Neural progenitor cell (in vitro differentiated cells): ENCODE measurements around the gene GNG7. TPM values are rescaled to one million over a fixed set of nuclear protein-coding genes. Genes with fewer than 3 reads are reported as not detected.
A peak's percentile ranks its signal among the peaks of the same experiment; 100 is the strongest.

Experiments
- DNase-seq: peaks from one replicate; pipeline ENCODE4 v3.0.0-alpha.2; 2016; ENCODE audit warnings: low spot score
- H2AFZ ChIP-seq: fragments of 200-600 bp; sonication (generic); replicated peaks from 2 replicates; pipeline ENCODE4 v1.6.1; 2016; ENCODE audit warnings: antibody characterized with exemption
- H3F3A ChIP-seq: fragments of 200-600 bp; sonication (generic); 2 replicates; pipeline ENCODE4 v1.6.1; 2016; ENCODE audit warnings: antibody characterized with exemption, low read depth
- H3K27ac ChIP-seq: fragments of 200-600 bp; sonication (generic); 2 replicates; pipeline ENCODE4 v1.5.1; 2016; ENCODE audit warnings: mild to moderate bottlenecking
- H3K27me3 ChIP-seq: fragments of 200-600 bp; sonication (generic); 2 replicates; pipeline ENCODE4 v1.6.1; 2016; ENCODE audit warnings: mild to moderate bottlenecking, moderate library complexity
- H3K36me3 ChIP-seq: fragments of 200-600 bp; sonication (generic); 2 replicates; pipeline ENCODE4 v1.5.1; 2016
- H3K4me1 ChIP-seq: fragments of 200-600 bp; sonication (generic); 2 replicates; pipeline ENCODE4 v1.6.1; 2016; ENCODE audit warnings: mixed run types
- H3K4me2 ChIP-seq: fragments of 200-600 bp; sonication (generic); 2 replicates; pipeline ENCODE4 v1.6.1; 2016
- H3K4me3 ChIP-seq: fragments of 200-600 bp; sonication (generic); 2 replicates; pipeline ENCODE4 v1.5.1; 2016
- H3K79me2 ChIP-seq: fragments of 200-600 bp; sonication (generic); 2 replicates; pipeline ENCODE4 v1.6.1; 2016; ENCODE audit warnings: low read depth
- H3K9ac ChIP-seq: fragments of 200-600 bp; sonication (generic); 2 replicates; pipeline ENCODE4 v1.6.1; 2016
- H3K9me3 ChIP-seq: fragments of 200-600 bp; sonication (generic); 2 replicates; pipeline ENCODE4 v1.5.1; 2016; ENCODE audit warnings: low read depth
- H4K20me1 ChIP-seq: fragments of 200-600 bp; sonication (generic); 2 replicates; pipeline ENCODE4 v1.6.1; 2016; ENCODE audit warnings: low read depth
- H3K27ac Mint-ChIP-seq: 3 replicates; pipeline ENCODE4 v1.8.0; 2021; ENCODE audit warnings: mixed read lengths
- H3K27me3 Mint-ChIP-seq: 2 replicates; pipeline ENCODE4 v1.8.0; 2022; ENCODE audit warnings: low read depth, mild to moderate bottlenecking, inconsistent platforms, moderate library complexity, mixed read lengths; ENCODE audit not compliant: insufficient read depth
- H3K36me3 Mint-ChIP-seq: 3 replicates; pipeline ENCODE4 v1.8.0; 2021; ENCODE audit warnings: mixed read lengths
- H3K4me1 Mint-ChIP-seq: 3 replicates; pipeline ENCODE4 v1.8.0; 2021; ENCODE audit warnings: mixed read lengths
- H3K4me3 Mint-ChIP-seq: 3 replicates; pipeline ENCODE4 v1.8.0; 2021; ENCODE audit warnings: mild to moderate bottlenecking, moderate library complexity, mixed read lengths
- H3K9me3 Mint-ChIP-seq: 3 replicates; pipeline ENCODE4 v1.8.0; 2020; ENCODE audit warnings: mixed read lengths
- CTCF ChIP-seq: fragments of 200-600 bp; sonication (generic); IDR thresholded peaks from 2 replicates; pipeline ENCODE4 v1.5.1; 2017; ENCODE audit warnings: antibody characterized with exemption, mild to moderate bottlenecking
- EZH2 ChIP-seq: fragments of 200-600 bp; sonication (generic); IDR thresholded peaks from 2 replicates; pipeline ENCODE4 v1.6.1; 2017; ENCODE audit warnings: antibody characterized with exemption, mild to moderate bottlenecking, moderate library complexity
- EZH2phosphoT487 ChIP-seq: fragments of 200-600 bp; sonication (generic); IDR thresholded peaks from 2 replicates; pipeline ENCODE4 v1.6.1; 2017; ENCODE audit warnings: antibody characterized with exemption
- total RNA-seq: library from RNA; depleted of rRNA; stranded (reverse); fragments of >200 nt; gene quantifications from 2 replicates; pipeline ENCODE4 v1.2.3, GENCODE V29; 2015; ENCODE audit warnings: low replicate concordance

The GNG7 gene
- total RNA-seq, 1 donor from 2014 or later: 7.0 TPM

GRCh38 chr19:2726160-2726855, 23.8 kb upstream of the GNG7 start:
- Mint-ChIP-seq H3K36me3 (no peaks in the 10 kb centered on the region), H3K4me1 (peaks cover 10% of the 10 kb centered on the region), H3K27ac (no peak overlapping the region), H3K9me3 (no peaks in the 10 kb centered on the region), H3K27me3 (peaks cover 10% of the 10 kb centered on the region), H3K4me3 (no peak overlapping the region)
- H3K9me3 ChIP-seq: no peaks in the 10 kb centered on the region
- H3K4me2 ChIP-seq: peak overlapping the region; percentile 42
- H3K9ac ChIP-seq: no peak overlapping the region
- peaks cover 4% of the 10 kb centered on the region for H4K20me1 ChIP-seq
- TF ChIP-seq EZH2 (no peak), EZH2phosphoT487 (no peak), CTCF (no peak)
- no peak for DNase-seq
- peaks cover 52% of the 10 kb centered on the region for H3K27me3 ChIP-seq
- no peak overlapping the region for H3K27ac ChIP-seq
- no peak overlapping the region for H2AFZ ChIP-seq
- no peaks in the 10 kb centered on the region for H3K36me3 ChIP-seq
- H3F3A ChIP-seq: no peaks in the 10 kb centered on the region
- peaks cover 4% of the 10 kb centered on the region for H3K4me1 ChIP-seq
- no peak overlapping the region for H3K4me3 ChIP-seq
- H3K79me2 ChIP-seq: no peaks in the 10 kb centered on the region

GRCh38 chr19:2724148-2724557, 21.7 kb upstream of the GNG7 start:
- H4K20me1 ChIP-seq: peaks cover 18% of the 10 kb centered on the region
- H3K9me3 ChIP-seq: no peaks in the 10 kb centered on the region
- TF ChIP-seq EZH2phosphoT487 (no peak), CTCF (peak; percentile 22)
- H3K27ac ChIP-seq: no peak overlapping the region
- Mint-ChIP-seq H3K27me3 (peaks cover 13% of the 10 kb centered on the region), H3K36me3 (no peaks in the 10 kb centered on the region), H3K4me1 (peaks cover 16% of the 10 kb centered on the region), H3K4me3 (peak overlapping the region; percentile 0), H3K9me3 (no peaks in the 10 kb centered on the region), H3K27ac (no peak overlapping the region)
- no peak overlapping the region for H3K4me2 ChIP-seq
- no peaks in the 10 kb centered on the region for H3K36me3 ChIP-seq
- peaks cover 15% of the 10 kb centered on the region for H3K4me1 ChIP-seq
- H3F3A ChIP-seq: peaks cover 17% of the 10 kb centered on the region
- DNase-seq: no peak
- H3K9ac ChIP-seq: no peak overlapping the region
- no peak overlapping the region for H2AFZ ChIP-seq
- H3K79me2 ChIP-seq: no peaks in the 10 kb centered on the region
- no peak overlapping the region for H3K4me3 ChIP-seq
- peaks cover 65% of the 10 kb centered on the region for H3K27me3 ChIP-seq

GRCh38 chr19:2723747-2724146, 21.3 kb upstream of the GNG7 start:
- no peaks in the 10 kb centered on the region for H3K36me3 ChIP-seq
- peaks cover 16% of the 10 kb centered on the region for H3K4me1 Mint-ChIP-seq
- peaks cover 13% of the 10 kb centered on the region for H3K27me3 Mint-ChIP-seq
- no peak overlapping the region for H3K4me3 Mint-ChIP-seq
- H3K36me3 Mint-ChIP-seq: no peaks in the 10 kb centered on the region
- no peaks in the 10 kb centered on the region for H3K9me3 Mint-ChIP-seq
- H3K27me3 ChIP-seq: peaks cover 65% of the 10 kb centered on the region
- H3K9ac ChIP-seq: no peak overlapping the region
- H4K20me1 ChIP-seq: peaks cover 22% of the 10 kb centered on the region
- DNase-seq: no peak
- no peak overlapping the region for H3K4me3 ChIP-seq
- H3K4me1 ChIP-seq: peaks cover 15% of the 10 kb centered on the region
- H3K9me3 ChIP-seq: no peaks in the 10 kb centered on the region
- no peak overlapping the region for H3K27ac ChIP-seq
- no peaks in the 10 kb centered on the region for H3K79me2 ChIP-seq
- peaks cover 21% of the 10 kb centered on the region for H3F3A ChIP-seq
- H2AFZ ChIP-seq: no peak overlapping the region
- TF ChIP-seq EZH2: no peak
- no peak for TF ChIP-seq EZH2phosphoT487
- TF ChIP-seq CTCF: no peak
- no peak overlapping the region for H3K4me2 ChIP-seq
- H3K27ac Mint-ChIP-seq: no peak overlapping the region
